Vagina (tissue), 2 donors: ENCODE measurements around the gene HSDL2. TPM values are rescaled to one million over a fixed set of nuclear protein-coding genes. Genes with fewer than 3 reads are reported as not detected.
"Not testable (repeated sequence)": the region's sequence is repeated elsewhere in the genome, so short reads cannot be mapped to it uniquely, and the experiment has no call there.

ENCODE experiments used
- DNase-seq, 2 donors: peaks; one replicate each; pipeline ENCODE4 v3.0.0-alpha.2; 2017; ENCODE audit errors: extremely low spot score in 2 of 2
- H3K27ac ChIP-seq: fragments of 200-600 bp; sonication (generic); one replicate; pipeline ENCODE4 v1.5.1; 2019
- H3K27me3 ChIP-seq: fragments of 200-600 bp; sonication (generic); one replicate; pipeline ENCODE4 v1.5.1; 2019
- H3K36me3 ChIP-seq, 2 donors: fragments of 200-600 bp; sonication (generic); one replicate each; pipeline ENCODE4 v1.5.1; 2017 to 2019
- H3K4me1 ChIP-seq: fragments of 200-600 bp; sonication (generic); one replicate; pipeline ENCODE4 v1.5.1; 2019
- H3K4me3 ChIP-seq, 2 donors: fragments of 200-600 bp; sonication (generic); 1 replicate in 1 of 2; 2 replicates in 1 of 2; pipeline ENCODE4 v1.5.1; 2016 to 2019
- H3K9me3 ChIP-seq: fragments of 200-600 bp; sonication (generic); one replicate; pipeline ENCODE4 v1.5.1; 2019
- POLR2A ChIP-seq, 2 donors: fragments of 450-650 bp; IDR thresholded peaks; one replicate each; pipeline ENCODE4 v1.6.1; 2017; ENCODE audit warnings: antibody characterized with exemption in 2 of 2, mild to moderate bottlenecking in 2 of 2, moderate library complexity in 2 of 2
- POLR2AphosphoS5 ChIP-seq, 2 donors: sonication (generic); formaldehyde crosslinking; IDR thresholded peaks; one replicate each; pipeline ENCODE4 v1.9.0; 2017; ENCODE audit warnings: antibody characterized with exemption in 2 of 2, mild to moderate bottlenecking in 2 of 2, low read depth in 1 of 2; ENCODE audit not compliant: insufficient read depth in 1 of 2
- intact Hi-C: fragments of 100-400 bp; cut with DNase I; formaldehyde crosslinking; loops from one replicate; pipeline ENCODE4 v1.15.1; 2023
- total RNA-seq: library from RNA; depleted of rRNA; stranded (reverse); fragments of >200 nt; gene quantifications from one replicate; pipeline ENCODE4 v1.2.3, GENCODE V29; 2016
- TF ChIP-seq, protein P1 (sequence below), 3 experiments: fragments of 450-650 bp in 2 of 3; fragments of 200-600 bp in 1 of 3; sonication (generic) in 1 of 3; IDR thresholded peaks; one replicate each; pipeline ENCODE4 v1.5.1; 2017 to 2019; ENCODE audit warnings: antibody characterized with exemption in 3 of 3, mild to moderate bottlenecking in 2 of 3, moderate library complexity in 2 of 3

Gene HSDL2
- total RNA-seq, 1 donor from 2014 or later = 25.8 TPM

DNA sequence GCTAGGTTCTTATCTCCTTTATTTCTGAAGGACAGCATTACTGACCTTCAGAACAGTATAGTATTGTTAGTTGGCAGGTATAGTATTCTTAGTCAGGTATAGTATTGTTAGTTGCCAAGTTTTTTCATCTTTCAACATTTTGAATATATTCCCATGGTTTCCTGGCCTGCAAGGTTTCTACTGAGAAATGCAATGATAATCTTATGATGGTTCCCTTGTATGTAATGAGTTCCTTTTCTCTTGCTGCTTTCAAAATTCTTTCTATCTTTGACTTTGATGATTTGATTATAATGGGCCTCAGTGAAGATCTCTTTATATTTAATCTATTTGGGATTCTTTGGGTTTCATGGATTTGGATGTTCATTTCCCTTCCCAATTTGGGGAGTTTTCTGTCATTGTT is 12.4 kb upstream of the HSDL2 start:
- H3K27ac ChIP-seq = no peak overlapping the region
- TF ChIP-seq POLR2A (IDR thresholded peaks at IDR 0.05) (no peak), POLR2AphosphoS5 (IDR thresholded peaks at IDR 0.05; ENCODE audit: insufficient read depth in 1 of 2, low read depth in 1 of 2) (no peak)
- TF ChIP-seq, protein P1, sequence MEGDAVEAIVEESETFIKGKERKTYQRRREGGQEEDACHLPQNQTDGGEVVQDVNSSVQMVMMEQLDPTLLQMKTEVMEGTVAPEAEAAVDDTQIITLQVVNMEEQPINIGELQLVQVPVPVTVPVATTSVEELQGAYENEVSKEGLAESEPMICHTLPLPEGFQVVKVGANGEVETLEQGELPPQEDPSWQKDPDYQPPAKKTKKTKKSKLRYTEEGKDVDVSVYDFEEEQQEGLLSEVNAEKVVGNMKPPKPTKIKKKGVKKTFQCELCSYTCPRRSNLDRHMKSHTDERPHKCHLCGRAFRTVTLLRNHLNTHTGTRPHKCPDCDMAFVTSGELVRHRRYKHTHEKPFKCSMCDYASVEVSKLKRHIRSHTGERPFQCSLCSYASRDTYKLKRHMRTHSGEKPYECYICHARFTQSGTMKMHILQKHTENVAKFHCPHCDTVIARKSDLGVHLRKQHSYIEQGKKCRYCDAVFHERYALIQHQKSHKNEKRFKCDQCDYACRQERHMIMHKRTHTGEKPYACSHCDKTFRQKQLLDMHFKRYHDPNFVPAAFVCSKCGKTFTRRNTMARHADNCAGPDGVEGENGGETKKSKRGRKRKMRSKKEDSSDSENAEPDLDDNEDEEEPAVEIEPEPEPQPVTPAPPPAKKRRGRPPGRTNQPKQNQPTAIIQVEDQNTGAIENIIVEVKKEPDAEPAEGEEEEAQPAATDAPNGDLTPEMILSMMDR (IDR thresholded peaks at IDR 0.05) = no peak
- H3K36me3 ChIP-seq = no peaks in the 10 kb centered on the region
- no peak overlapping the region for H3K4me3 ChIP-seq
- intact Hi-C loops = no loop called here
- no peak for DNase-seq
- H3K4me1 ChIP-seq = no peaks in the 10 kb centered on the region
- H3K27me3 ChIP-seq = no peaks in the 10 kb centered on the region
- H3K9me3 ChIP-seq = no peaks in the 10 kb centered on the region

DNA sequence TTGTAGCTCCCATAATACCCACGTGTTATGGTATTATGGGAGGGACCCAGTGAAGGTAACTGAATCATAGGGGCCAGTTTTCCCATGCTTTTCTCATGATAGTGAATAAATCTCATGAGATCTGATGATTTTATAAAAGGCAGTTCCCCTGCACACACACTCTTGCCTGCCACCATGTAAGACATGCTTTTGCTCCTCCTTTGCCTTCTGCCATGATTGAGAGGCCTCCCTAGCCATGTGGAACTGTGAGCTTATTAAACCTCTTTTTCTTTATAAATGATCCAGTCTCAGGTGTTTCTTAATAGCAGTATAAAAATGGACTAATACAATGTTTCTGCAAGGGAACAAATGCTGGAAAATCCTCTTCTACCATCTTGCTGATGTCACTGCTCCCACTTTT is 10.1 kb upstream of the HSDL2 start:
- Histone ChIP-seq H3K4me1 (no peaks in the 10 kb centered on the region), H3K9me3 (no peaks in the 10 kb centered on the region), H3K4me3 (no peak overlapping the region), H3K27me3 (no peaks in the 10 kb centered on the region), H3K36me3 (no peaks in the 10 kb centered on the region), H3K27ac (no peak overlapping the region)
- no peak for DNase-seq
- intact Hi-C loops = no loop called here
- no peak for TF ChIP-seq POLR2A (IDR thresholded peaks at IDR 0.05)
- no peak for TF ChIP-seq POLR2AphosphoS5 (IDR thresholded peaks at IDR 0.05; ENCODE audit: insufficient read depth in 1 of 2, low read depth in 1 of 2)
- TF ChIP-seq, protein P1 (IDR thresholded peaks at IDR 0.05) = no peak

DNA sequence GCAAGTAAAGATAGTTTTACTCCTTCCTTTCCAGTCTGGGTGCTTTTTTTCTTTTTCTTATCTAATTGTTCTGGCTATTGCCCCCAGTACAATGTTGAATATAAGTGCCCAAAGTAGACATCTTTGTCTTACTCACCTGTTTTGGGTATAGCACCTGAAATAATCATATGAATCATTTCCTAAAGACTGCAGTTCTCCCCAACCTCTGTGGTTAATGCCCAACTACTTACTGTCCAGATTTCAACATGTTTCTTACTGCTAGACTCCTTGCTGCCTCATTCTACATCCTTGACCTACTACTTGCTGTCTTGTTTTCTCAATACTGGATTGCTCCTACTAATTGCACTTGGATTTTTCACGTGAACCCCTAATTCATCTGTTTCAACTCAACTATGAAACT is 8.8 kb upstream of the HSDL2 start:
- H3K4me1 ChIP-seq = no peaks in the 10 kb centered on the region
- TF ChIP-seq POLR2AphosphoS5 (IDR thresholded peaks at IDR 0.05; ENCODE audit: insufficient read depth in 1 of 2, low read depth in 1 of 2) = no peak
- TF ChIP-seq POLR2A (IDR thresholded peaks at IDR 0.05) = no peak
- TF ChIP-seq, protein P1 (IDR thresholded peaks at IDR 0.05) = no peak
- no peaks in the 10 kb centered on the region for H3K36me3 ChIP-seq
- H3K4me3 ChIP-seq = no peak overlapping the region
- no peak for DNase-seq
- no peaks in the 10 kb centered on the region for H3K27me3 ChIP-seq
- no peaks in the 10 kb centered on the region for H3K9me3 ChIP-seq
- no peak overlapping the region for H3K27ac ChIP-seq
- intact Hi-C loops = no loop called here

DNA sequence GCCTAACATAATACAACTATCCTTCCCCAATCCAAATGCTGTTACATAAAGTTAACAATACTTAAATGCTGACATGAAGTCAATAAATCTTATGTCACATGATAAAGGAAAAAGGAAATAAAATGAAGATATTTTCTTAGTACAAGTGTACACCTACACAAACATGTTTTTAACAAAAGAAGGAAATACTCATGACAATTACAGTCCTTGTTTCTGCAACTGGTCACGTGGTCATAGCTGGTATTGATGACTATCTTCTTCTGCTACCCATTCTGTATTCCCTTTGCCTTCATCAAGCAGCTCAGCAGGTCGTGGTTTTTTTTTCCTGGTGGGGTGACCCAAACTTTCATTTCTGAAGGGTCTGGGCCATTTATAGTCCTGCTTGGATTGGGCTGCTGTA is 6.2 kb upstream of the HSDL2 start:
- H3K4me3 ChIP-seq, H3K36me3 ChIP-seq, H3K27me3 ChIP-seq, intact Hi-C loops, DNase-seq, H3K27ac ChIP-seq, H3K9me3 ChIP-seq: not testable (repeated sequence)
- H3K4me1 ChIP-seq = peaks cover 22% of the 10 kb centered on the region

DNA sequence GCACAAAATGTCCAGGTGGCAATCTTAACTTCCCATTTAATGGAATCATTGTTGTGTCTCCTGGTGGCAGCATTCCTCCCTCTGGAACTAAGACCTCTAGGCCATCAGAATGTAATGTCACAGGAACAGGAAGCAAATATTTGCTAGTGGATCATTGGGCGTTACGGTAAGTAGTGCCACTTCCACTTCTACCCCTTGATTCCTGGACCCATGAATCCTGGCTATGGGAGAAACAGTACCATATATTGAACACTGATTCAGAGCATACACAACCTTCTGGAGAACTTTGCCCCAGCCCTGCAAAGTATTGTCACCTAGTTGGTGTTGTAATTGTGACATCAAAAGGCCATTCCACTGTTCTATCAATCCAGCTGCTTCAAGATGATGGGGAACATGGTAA is 5.7 kb upstream of the HSDL2 start:
- H3K9me3 ChIP-seq, H3K27me3 ChIP-seq, H3K27ac ChIP-seq, DNase-seq, intact Hi-C loops, H3K36me3 ChIP-seq, H3K4me3 ChIP-seq: not testable (repeated sequence)
- peaks cover 24% of the 10 kb centered on the region for H3K4me1 ChIP-seq

DNA sequence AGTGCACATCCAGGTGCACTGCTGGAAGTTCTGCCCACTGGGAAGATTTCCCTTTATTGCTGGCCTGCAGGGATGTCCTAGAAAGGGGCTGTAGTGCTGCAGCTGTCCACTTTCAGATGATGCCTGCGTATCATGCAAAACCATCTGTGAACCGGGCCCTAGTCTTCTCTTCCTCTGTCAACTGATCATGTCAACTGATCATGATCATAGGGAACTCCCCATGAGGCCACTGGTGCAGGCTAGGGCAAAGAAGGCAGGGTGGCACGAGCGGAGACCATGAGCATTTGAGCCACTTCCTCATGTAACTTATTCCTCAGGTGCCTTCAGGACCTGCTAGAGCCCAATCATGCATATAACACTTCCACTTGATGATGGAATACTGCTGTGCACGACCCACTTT is 4.5 kb upstream of the HSDL2 start:
- Histone ChIP-seq H3K9me3 (no peaks in the 10 kb centered on the region), H3K4me3 (no peak overlapping the region), H3K27me3 (no peaks in the 10 kb centered on the region), H3K36me3 (no peaks in the 10 kb centered on the region), H3K4me1 (peaks cover 24% of the 10 kb centered on the region), H3K27ac (no peak overlapping the region)
- TF ChIP-seq POLR2AphosphoS5 (IDR thresholded peaks at IDR 0.05; ENCODE audit: insufficient read depth in 1 of 2, low read depth in 1 of 2) = no peak
- TF ChIP-seq, protein P1 (IDR thresholded peaks at IDR 0.05) = no peak
- TF ChIP-seq POLR2A (IDR thresholded peaks at IDR 0.05) = no peak
- DNase-seq = no peak
- intact Hi-C loops = no loop called here
